ENCODE measurements around the gene FEN1.

DNA sequence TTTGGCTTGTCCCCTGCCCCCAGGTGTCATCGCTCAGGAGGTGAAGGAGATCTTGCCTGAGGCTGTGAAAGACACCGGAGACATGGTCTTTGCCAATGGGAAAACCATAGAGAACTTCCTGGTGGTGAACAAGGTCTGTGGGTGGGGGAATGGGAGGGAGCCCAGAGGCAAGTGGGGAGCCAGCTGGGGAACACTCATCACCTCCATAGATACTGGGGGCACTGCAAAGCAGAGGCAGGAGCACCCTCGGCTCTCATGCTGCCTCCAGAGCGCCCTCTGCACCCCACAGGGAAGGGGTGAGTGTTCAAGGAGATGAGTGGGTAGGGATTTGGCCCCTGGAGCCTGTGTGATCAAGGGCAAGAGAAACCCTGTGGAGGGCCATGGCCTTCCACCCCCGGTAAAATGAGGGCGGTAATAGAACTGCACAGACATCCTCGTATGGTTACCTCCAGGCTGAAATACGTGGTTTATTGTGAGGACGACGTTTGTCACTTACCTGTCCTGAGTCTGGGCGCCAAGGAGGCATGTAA is 14.3 kb upstream of the FEN1 start:
- no peak for TF ChIP-seq FOXM1 (IDR thresholded peaks at IDR 0.05; ENCODE audit: low read depth)
- TF ChIP-seq SMC3 (IDR thresholded peaks at IDR 0.05; ENCODE audit: low read depth, low read length) = no peak
- no peak for TF ChIP-seq GABPA (IDR thresholded peaks at IDR 0.05; ENCODE audit: low read depth)
- TF ChIP-seq, protein P1, sequence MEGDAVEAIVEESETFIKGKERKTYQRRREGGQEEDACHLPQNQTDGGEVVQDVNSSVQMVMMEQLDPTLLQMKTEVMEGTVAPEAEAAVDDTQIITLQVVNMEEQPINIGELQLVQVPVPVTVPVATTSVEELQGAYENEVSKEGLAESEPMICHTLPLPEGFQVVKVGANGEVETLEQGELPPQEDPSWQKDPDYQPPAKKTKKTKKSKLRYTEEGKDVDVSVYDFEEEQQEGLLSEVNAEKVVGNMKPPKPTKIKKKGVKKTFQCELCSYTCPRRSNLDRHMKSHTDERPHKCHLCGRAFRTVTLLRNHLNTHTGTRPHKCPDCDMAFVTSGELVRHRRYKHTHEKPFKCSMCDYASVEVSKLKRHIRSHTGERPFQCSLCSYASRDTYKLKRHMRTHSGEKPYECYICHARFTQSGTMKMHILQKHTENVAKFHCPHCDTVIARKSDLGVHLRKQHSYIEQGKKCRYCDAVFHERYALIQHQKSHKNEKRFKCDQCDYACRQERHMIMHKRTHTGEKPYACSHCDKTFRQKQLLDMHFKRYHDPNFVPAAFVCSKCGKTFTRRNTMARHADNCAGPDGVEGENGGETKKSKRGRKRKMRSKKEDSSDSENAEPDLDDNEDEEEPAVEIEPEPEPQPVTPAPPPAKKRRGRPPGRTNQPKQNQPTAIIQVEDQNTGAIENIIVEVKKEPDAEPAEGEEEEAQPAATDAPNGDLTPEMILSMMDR (IDR thresholded peaks at IDR 0.05) = no peak
- TF ChIP-seq NRF1 (IDR thresholded peaks at IDR 0.05; ENCODE audit: low read depth, low read length) = no peak
- no peak for TF ChIP-seq TCF12 (IDR thresholded peaks at IDR 0.05)
- no peak for TF ChIP-seq MEF2A (IDR thresholded peaks at IDR 0.05; ENCODE audit: borderline replicate concordance, low read depth)
- TF ChIP-seq, protein P2, sequence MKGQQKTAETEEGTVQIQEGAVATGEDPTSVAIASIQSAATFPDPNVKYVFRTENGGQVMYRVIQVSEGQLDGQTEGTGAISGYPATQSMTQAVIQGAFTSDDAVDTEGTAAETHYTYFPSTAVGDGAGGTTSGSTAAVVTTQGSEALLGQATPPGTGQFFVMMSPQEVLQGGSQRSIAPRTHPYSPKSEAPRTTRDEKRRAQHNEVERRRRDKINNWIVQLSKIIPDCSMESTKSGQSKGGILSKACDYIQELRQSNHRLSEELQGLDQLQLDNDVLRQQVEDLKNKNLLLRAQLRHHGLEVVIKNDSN (IDR thresholded peaks at IDR 0.05; ENCODE audit: borderline replicate concordance, low read depth) = no peak
- no peak for TF ChIP-seq MAX (IDR thresholded peaks at IDR 0.05; ENCODE audit: low read depth)
- no peak for TF ChIP-seq TAF1 (IDR thresholded peaks at IDR 0.05; ENCODE audit: borderline replicate concordance, low read depth, low read length)
- no peak for TF ChIP-seq TEAD4 (IDR thresholded peaks at IDR 0.05; ENCODE audit: borderline replicate concordance, insufficient read depth)
- no peak for TF ChIP-seq EZH2phosphoT487 (IDR thresholded peaks at IDR 0.05; ENCODE audit: borderline replicate concordance, low read depth)
